HL-60 (cell line): ENCODE data around the gene GCNT2.
"Not testable (repeated sequence)": the region's sequence is repeated elsewhere in the genome, so short reads cannot be mapped to it uniquely, and the experiment has no call there.

ENCODE experiments used
- DNase-seq, 2 experiments: peaks; one replicate each; pipeline ENCODE4 v3.0.0-alpha.2; 2010 to 2020; ENCODE audit warnings: low read depth in 1 of 2, low spot score in 1 of 2
- H3K27ac ChIP-seq: fragments of 250-450 bp; sonication (Bioruptor Pico); replicated peaks from 2 replicates; pipeline ENCODE4 v1.5.1; 2020; ENCODE audit warnings: mild to moderate bottlenecking, moderate library complexity
- H3K27me3 ChIP-seq: fragments of 250-450 bp; sonication (Bioruptor Pico); 2 replicates; pipeline ENCODE4 v1.5.1; 2021; ENCODE audit warnings: mild to moderate bottlenecking, moderate library complexity; ENCODE audit not compliant: insufficient read depth, poor library complexity, severe bottlenecking
- H3K4me3 ChIP-seq: replicated peaks from 2 replicates; pipeline ENCODE4 v1.5.1; 2011; ENCODE audit warnings: mild to moderate bottlenecking, control low read depth, low read length; ENCODE audit not compliant: insufficient read depth
- CTCF ChIP-seq: IDR thresholded peaks from one replicate; pipeline ENCODE4 v1.5.1; 2011; ENCODE audit warnings: low read length, control low read depth, inconsistent platforms; ENCODE audit not compliant: insufficient read depth
- GABPA ChIP-seq: IDR thresholded peaks from 2 replicates; pipeline ENCODE4 v1.6.1; 2012; ENCODE audit warnings: low read depth
- POLR2AphosphoS5 ChIP-seq: IDR thresholded peaks from 2 replicates; pipeline ENCODE4 v1.6.1; 2012; ENCODE audit warnings: low read depth
- REST ChIP-seq: IDR thresholded peaks from 2 replicates; pipeline ENCODE4 v1.6.1; 2012; ENCODE audit warnings: low read depth; ENCODE audit not compliant: insufficient replicate concordance
- SPI1 ChIP-seq: IDR thresholded peaks from 2 replicates; pipeline ENCODE4 v1.6.1; 2012; ENCODE audit warnings: low read depth, mild to moderate bottlenecking, borderline replicate concordance

The GCNT2 gene

GRCh38 chr6:10579803-10580202 is 58.7 kb downstream of the GCNT2 start:
- Histone ChIP-seq H3K27ac (no peak overlapping the region), H3K27me3 (no peaks in the 10 kb centered on the region), H3K4me3 (no peak overlapping the region)
- TF ChIP-seq GABPA (no peak), POLR2AphosphoS5 (no peak), CTCF (no peak), SPI1 (no peak), REST (no peak)
- DNase-seq, result no peak

- Histone ChIP-seq H3K27ac (no peak overlapping the region), H3K4me3 (no peak overlapping the region), H3K27me3 (no peaks in the 10 kb centered on the region)
- DNase-seq, result no peak
- no peak for TF ChIP-seq REST
- no peak for TF ChIP-seq POLR2AphosphoS5
- no peak for TF ChIP-seq GABPA
- no peak for TF ChIP-seq CTCF
- TF ChIP-seq SPI1, result no peak
Measured at GRCh38 chr6:10580570-10580969, 59.4 kb downstream of the GCNT2 start.

GRCh38 chr6:10581402-10581801 is 60.3 kb downstream of the GCNT2 start:
- not testable (repeated sequence) for DNase-seq, H3K27me3 ChIP-seq, H3K4me3 ChIP-seq, H3K27ac ChIP-seq

GRCh38 chr6:10582774-10583508 is 61.8 kb downstream of the GCNT2 start:
- Histone ChIP-seq H3K4me3 (no peak overlapping the region), H3K27ac (no peak overlapping the region), H3K27me3 (no peaks in the 10 kb centered on the region)
- TF ChIP-seq CTCF, result no peak
- TF ChIP-seq SPI1, result no peak
- no peak for TF ChIP-seq GABPA
- no peak for TF ChIP-seq POLR2AphosphoS5
- TF ChIP-seq REST, result no peak
- no peak for DNase-seq
